HEK293T (cell line): ENCODE measurements around the gene CDK8.

Experiments
- CTBP1 ChIP-seq: fragments of 450-650 bp; IDR thresholded peaks from 2 replicates; pipeline ENCODE4 v1.6.1; 2016; ENCODE audit warnings: borderline replicate concordance
- FOXA1 ChIP-seq: fragments of 450-650 bp; IDR thresholded peaks from 2 replicates; pipeline ENCODE4 v1.6.1; 2016; ENCODE audit warnings: mild to moderate bottlenecking
- FOXK2 ChIP-seq: fragments of 450-650 bp; IDR thresholded peaks from 2 replicates; pipeline ENCODE4 v1.6.1; 2016; ENCODE audit warnings: mild to moderate bottlenecking
- FOXM1 ChIP-seq: fragments of 450-650 bp; IDR thresholded peaks from 2 replicates; pipeline ENCODE4 v1.6.1; 2017; ENCODE audit warnings: mild to moderate bottlenecking, borderline replicate concordance
- LEF1 ChIP-seq: fragments of 450-650 bp; IDR thresholded peaks from 2 replicates; pipeline ENCODE4 v1.6.1; 2017; ENCODE audit warnings: mild to moderate bottlenecking, borderline replicate concordance
- NFRKB ChIP-seq: fragments of 450-650 bp; IDR thresholded peaks from 2 replicates; pipeline ENCODE4 v1.6.1; 2016; ENCODE audit warnings: mild to moderate bottlenecking, moderate library complexity
- PKNOX1 ChIP-seq: fragments of 450-650 bp; IDR thresholded peaks from 2 replicates; pipeline ENCODE4 v1.6.1; 2016
- SP1 ChIP-seq: fragments of 450-650 bp; IDR thresholded peaks from 2 replicates; pipeline ENCODE4 v1.6.1; 2017
- SUZ12 ChIP-seq: fragments of 450-650 bp; IDR thresholded peaks from 2 replicates; pipeline ENCODE4 v1.6.1; 2016; ENCODE audit warnings: mild to moderate bottlenecking
- TARDBP ChIP-seq: fragments of 450-650 bp; IDR thresholded peaks from 2 replicates; pipeline ENCODE4 v1.6.1; 2016
- ZNF384 ChIP-seq: fragments of 450-650 bp; IDR thresholded peaks from 2 replicates; pipeline ENCODE4 v1.6.1; 2016

GRCh38 chr13:26253787-26254582, at the start of gene CDK8:
- TF ChIP-seq ZNF384 (no peak), CTBP1 (no peak), FOXA1 (no peak), SP1 (no peak), FOXK2 (no peak), TARDBP (no peak), LEF1 (no peak), FOXM1 (no peak), NFRKB (no peak), SUZ12 (peak; percentile 70; the same call in 1 of the 2 replicates), PKNOX1 (no peak)
